GM19043 (cell line): ENCODE data around the gene BCL11B.

ENCODE experiments used
- ATAC-seq: cut with Tn5 transposase; IDR thresholded peaks from one replicate; pipeline ENCODE4 v1.9.1; 2021; ENCODE audit warnings: low read depth; ENCODE audit not compliant: unreplicated experiment

Gene BCL11B

DNA sequence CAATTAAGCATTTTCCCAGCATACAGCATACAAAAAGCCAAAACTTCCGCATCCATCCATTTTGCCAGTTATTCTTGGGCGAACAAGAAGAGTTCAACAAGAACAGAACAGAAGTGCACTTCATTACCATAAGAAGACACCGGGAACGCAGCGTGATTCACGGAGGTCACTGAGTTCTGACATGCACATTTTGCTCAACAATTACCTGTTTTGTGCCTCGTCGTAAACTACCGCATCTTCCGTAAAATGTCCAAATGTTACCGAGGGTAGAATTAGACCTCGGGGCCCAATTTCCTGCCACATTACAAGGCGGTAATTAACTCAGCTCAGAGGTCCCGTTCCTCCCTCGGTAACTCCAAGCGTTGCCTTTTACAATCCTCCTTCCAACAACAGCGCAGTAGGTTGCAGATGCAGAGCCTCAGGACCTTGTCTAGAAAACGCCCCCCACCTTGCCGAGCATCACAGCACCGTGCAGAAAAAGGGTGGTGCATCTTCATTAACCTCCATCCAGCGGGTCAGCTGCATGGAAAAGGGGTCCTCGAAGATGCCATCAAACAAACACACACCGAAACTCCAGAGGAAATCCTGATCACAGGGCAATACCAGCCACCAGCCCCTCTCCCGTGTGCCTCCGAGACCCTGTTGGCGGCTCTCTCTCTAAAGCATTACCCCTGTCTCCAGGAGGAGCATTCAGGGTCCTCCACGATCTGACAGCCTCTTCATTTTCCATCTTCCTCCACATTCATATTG, 125.2 kb downstream of the BCL11B start:
- no peak for ATAC-seq

DNA sequence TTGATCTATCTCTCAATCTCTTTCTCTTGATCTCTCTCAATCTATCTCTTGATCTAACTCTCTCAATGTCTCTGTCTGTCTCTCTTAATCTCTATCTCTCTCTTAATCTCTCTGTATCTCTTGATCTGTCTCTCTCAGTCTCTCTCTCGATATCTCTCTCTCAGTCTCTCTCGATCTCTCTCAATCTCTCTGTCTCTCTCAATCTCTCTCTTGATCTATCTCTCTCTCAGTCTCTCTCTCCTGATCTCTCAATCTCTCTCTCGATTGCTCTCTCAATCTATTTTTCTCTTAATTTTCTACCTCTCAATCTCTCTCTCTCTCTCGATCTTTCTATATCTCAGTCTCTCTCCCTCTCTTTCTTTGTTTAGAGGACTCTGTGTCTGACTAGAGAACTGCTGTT, 126.7 kb downstream of the BCL11B start:
- no peak for ATAC-seq

DNA sequence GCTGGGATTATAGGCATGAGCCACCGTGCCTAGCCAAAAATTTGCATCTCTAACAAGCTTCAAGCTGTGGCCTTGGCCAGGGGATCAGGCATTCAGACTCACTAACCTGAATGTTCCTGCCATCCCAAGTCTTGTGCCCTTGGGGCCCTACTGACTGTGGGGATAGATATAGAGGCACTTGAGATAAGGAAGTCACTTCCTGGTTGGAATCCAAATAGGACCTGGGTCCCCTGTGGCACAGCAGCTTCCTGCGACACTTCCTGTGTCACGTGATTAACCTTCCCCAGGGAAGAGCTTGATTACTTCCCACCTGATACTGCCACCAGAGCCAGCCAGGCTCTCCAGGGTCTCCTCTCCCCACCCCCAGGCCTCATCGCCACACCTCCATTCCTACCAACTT, 128.2 kb downstream of the BCL11B start:
- ATAC-seq, result no peak

DNA sequence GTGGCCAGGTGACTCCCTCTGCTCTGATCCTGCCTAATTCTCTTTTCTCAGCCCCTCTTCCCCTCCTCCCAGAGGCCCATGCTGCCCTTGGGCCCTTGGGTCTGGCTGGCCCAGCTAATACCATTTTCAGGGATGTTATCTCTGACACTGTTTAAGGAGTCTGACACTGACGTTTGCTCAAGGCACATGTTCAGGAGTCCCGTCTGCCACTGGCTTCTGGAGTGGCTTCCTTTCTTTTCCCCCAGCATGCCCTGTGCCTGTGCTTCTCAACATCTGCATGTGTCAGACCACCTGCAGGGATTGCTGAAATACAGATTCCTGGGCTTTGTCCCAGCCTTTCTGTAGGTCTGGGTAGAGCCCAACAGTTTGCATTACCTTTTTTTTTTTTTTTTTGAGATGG, 128.9 kb downstream of the BCL11B start:
- ATAC-seq, result no peak

DNA sequence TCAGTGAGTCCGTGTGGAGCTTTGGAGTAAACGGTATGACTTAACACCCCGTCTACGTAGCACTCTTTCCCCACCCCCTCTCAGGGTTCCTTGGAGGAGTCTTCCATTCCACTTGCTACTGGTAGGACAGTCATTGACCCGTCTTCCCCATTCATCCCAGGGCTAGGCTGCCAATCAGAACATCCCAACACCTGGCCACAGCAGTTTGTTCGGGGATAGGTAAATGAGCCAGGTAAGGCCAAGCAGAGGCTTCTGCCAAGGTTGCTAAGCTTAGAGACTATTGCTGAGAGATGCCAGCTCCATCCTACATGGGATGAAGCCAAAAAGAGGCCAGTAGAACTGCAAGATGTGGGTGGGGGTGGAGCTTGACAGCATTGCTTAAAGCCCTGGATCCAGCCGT, 130.8 kb downstream of the BCL11B start:
- ATAC-seq, result no peak

DNA sequence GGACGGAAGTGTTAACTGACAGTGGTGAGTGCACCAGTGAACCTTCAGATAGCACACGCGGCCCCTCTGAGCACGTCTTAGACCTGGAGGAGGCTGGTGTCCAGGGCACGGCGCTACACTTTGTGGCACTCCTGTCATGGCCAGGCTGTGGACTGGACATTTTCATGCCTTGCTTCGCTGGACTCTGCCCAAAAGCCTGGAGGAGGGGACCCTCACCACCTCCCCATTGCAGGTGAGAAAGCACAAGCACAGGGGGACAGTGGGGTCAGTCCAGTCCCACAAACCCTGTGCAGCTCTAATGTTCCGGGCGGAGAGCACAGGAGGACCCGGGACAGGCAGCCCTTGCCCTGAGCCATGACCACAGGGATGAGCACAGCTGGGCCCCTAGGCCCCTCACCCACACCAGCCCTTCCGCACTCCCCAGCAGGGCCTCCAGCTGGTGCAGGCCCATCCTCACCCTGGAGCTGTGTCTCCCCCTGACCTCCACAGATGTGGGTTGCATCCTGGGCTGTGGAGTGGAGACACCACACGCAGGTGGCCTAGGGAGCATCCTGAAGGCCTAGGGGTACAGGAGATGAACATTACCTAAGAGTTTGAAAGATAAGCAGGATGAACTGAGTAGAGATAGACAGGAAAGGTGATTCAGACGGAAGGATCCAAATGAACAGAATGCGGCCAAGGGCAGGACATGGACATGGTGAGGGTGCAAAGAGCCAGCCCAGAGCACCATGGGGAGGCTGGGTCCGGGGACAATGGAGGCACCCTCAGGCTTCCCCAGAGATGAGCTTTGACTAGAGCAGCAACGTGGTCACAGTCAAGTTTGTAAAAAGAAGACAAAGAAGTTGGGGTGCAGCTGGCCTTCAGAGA, 132.8 kb downstream of the BCL11B start:
- no peak for ATAC-seq

DNA sequence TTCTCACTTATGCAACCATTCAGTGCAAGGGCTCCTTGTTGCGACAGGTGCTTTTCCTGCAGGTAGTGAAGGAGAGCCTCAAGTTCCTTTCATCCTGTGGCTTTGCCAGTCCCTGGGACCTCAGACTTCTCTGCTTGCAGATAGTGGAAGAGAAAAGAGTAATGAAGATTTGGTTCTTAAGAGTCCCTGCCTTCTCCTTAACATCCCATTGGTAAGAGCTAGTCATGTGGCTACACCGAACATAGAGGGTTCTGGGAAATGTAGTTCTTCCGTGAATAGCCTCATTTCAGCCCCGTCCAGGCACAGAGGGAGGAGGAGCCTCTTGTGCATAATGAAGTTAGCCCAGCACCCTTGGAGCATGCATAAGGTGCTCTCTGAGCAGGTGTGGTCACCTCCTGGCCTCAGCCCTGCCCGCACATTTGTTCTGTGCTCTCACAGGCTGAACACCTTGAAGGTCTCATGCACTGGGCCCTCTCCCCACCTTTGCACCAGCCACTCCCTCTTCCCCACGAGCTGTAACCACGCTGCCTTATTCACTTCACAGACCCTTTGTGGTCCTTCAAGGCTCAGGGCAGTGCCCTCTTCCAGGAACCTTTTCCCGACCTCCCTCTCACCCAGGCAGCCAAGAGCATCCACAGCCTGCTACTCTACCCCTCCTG, 134.0 kb downstream of the BCL11B start:
- ATAC-seq, result no peak

DNA sequence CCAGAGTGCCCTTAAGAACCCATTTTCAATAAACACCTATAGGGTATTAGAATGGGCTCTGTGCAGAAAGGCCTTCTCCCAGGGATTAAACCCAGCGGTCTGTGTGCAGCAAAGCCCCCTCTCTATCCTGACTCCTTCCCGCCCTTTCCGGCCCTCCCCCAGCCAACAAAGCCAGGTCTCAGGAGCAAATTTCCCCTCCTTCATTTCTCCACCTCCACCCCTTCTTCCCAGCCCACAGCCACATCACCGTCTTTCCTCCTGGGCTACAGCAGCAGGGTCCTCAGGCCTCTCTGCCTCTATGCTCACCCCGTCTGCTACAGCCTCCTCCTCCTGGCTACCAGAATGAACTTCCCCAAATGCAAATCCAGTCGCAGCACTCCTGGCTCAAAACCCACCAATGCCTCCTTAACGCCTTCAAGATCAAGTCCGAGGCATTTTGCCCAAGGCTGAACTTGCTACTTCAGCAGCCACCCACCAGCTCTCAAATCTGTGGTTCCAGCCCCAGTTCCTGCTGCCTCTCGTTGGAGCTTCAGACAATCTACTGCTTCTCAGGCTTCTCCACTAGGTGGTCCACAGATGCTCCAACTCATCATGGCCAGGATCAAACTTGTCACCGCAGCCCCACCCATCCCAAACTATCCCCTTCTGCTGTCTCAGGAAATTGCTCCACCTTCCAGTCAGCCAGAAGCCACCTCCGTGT, 134.8 kb downstream of the BCL11B start:
- no peak for ATAC-seq

DNA sequence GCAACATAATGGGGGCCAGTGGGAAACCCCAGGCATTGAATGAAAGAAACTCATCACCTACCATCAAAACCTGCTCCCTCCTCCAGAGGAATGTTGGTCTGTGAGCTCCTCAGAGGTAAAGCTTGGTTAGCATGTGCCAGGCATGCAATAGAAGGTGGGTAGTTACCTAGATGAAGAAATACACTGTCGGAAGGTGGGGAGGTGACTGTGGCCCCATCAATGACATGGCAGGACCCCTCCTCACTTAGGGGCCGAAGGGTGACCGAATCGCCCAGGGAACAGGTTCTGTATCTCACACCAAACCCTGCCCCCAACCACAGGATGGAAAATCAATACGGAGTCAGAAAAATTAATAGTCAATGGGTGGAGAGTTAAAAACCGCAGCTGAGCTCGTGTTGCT, 135.6 kb downstream of the BCL11B start:
- ATAC-seq, result no peak

DNA sequence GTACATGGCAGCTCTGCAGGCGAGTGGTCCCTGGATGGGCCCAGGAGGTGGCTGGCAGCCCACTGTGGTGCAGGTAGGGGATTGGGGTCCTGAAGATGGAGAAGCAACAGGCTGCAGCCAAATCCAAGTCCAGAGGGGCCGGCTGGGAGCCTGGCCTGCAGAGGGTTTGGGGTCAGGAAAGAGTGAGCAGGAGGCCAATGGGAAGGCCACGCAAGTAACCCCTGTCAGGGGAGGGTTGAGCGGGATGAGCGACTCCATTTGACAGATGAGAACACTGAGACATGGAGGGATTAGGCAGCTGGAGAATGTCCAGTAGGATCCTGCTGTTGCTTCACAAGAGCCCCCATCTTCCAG, 136.0 kb downstream of the BCL11B start:
- no peak for ATAC-seq

DNA sequence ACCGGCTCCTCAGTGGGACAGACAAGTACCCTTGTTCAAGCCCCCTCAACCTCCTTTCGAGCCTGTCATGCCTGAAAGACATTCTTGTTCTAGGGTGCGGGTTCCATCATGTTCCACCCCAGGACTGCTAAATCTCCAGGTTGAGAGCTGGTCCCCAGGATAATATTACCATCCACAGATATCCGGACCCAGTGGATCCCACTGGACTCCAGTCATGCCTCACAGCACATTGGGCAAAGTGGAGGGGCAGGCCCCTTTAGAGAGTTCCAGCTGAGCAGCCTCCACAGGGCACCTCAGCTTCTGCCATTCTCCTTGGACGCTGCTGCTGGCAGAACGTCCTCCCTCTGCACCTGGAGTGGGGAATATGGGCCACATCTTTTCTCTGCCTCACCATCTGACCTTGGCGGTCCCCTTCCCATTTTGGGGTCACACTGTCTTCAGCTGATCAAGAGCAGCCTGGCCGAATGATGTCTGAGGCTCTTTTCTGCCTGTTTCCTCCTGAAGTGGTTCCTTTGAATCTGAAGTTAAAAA, 137.4 kb downstream of the BCL11B start:
- no peak for ATAC-seq

DNA sequence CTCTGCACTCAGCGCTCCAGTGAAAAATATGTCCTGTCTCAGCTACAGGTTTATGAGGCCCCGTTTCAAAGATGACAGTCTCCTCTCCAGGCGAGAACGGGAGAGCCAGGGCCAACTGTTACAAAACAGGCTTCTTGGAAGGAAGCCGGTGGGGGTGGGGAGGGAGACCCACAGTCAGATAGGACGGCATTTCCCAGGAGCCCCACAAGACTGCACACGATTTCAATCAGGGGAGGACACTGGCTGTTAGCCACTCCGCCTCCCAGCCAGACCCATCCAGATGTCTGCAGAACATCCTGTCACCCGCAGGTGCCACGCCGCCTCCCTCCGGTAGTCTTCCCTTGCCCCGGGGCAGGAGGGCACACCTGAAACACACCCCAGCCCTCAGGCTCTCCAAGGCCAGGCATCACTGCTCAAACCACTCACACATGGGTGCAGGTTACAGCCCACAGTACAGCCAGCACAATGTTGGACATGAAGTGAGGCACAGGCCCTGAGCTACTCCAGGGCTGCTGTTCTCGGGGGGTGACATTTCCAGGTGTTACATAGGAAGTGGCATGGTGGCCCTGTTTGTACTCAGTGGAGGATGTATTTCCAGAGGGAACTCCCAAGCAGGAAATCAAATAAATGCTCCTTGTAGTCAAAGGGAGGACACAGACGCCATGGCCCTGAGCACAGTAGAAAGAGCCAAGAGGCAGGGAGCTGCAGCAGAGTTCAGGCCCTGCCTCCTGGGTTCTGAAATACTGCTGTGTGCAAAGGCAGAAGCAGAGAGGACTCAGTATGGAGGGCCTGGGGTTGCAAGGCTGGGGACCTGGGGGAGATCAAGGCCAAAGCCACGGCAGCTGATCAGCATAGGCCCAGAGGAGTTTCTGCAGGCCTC, 138.1 kb downstream of the BCL11B start:
- ATAC-seq, result no peak

DNA sequence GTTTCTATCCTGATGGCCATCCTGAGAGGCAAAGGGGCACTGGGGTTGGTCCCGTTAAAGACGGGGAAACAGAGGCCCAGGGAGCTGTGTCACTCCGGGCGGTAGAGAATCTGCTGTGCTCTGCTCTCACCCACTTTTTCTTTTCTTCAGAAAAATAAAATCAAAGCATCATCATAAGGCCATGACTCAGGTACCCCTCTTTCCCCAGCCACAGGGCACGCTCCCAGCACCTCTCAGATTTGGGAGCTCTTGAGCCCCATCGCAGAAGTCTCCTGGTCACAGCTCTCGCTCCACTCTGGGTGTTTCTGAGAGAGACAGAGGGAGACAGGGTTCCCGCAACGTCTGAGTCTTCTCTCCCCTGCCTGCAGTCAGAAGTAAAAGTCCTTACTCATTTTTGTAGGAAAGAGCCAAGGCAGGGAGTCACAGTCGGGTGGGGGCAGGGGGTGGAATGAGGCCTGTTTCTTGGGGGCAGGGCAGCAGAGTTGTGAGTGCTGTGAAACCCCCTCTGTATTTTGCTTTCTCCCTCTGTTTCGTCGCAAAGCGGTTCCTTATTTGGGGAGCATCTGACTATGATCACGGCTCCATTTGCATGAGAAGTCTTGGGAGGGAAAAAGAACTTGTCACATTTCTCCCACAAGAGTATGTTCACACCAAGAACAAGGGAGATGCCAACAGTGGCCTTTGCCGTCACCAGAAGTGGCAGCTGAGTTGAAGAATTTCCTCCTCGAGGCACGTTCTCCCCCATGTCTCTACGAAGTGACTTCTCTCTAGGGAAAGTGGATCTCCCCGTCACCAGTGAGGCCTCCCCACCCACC, 139.0 kb downstream of the BCL11B start:
- ATAC-seq, result no peak

DNA sequence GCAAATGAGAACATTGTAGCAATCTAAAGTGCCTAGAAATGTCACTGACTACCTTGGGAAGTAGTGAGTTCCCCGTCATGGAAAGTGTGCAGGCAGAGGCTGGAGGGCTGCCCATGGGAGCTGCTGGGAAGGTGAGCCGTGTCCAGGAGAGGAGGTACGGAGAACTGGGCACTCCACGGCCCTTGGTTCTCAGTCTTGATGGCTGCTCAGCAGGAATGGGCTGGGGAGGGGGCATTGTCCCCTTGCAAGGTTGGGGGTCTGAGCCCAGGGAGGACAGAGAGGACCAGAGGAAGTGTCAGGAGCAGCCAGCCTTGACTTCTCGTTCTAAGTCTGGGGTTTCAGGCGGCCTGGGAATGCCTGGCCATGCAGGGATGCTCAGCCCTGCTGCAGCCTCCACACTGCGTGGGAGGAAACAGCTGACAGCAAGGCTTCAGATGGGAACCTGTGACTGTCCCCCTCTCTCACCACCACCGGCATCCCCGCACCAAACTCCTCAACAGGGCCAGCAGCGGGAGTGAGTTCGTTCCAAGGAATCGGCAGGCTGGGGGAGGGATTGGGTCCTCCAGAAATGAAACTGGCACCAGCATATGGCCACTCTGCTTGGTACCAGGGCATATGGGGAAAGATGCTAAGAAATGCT, 140.2 kb downstream of the BCL11B start:
- no peak for ATAC-seq

DNA sequence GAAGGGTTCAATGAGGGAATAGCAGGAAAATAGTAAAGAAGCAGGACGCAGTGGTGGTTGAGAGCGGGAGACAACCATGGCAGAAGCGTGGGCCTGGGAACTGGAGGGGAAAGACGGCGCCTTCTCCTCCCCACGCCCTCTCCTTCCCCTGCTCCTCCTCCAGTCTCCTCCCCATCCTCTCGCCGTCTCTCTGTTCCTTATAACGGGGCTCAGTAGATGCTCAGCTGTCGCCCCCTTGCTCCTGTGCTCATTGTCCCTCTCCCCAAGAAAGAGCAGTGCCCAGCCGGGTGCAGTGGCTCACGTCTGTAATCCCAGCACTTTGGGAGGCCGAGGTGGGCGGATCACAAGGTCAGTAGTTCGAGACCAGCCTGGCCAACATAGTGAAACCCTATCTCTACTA, 142.0 kb downstream of the BCL11B start:
- ATAC-seq, result no peak

DNA sequence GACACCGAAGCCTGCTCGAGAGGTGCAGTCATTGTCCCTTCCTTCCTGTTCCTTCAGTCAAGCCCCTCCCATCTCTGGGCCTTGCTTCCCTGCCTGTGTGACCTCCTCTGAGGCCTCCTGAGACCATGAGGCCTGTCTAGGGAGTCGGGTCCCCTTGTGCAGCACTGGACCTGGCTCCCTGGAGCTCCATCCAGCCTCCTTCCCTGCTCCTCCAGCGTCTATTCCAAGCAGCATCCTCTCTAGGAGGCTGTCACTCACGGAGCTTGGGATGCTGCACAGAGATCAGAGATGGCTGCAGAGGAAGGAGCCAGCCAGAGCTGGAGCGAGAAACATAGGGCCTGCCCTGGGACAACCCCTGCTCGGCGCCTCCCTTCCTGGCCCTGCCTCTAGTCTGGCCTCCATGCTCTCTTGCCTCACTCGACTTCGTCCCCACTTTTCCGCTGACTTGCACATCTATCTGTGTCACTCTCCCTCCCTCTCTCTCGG, 142.7 kb downstream of the BCL11B start:
- ATAC-seq, result no peak

DNA sequence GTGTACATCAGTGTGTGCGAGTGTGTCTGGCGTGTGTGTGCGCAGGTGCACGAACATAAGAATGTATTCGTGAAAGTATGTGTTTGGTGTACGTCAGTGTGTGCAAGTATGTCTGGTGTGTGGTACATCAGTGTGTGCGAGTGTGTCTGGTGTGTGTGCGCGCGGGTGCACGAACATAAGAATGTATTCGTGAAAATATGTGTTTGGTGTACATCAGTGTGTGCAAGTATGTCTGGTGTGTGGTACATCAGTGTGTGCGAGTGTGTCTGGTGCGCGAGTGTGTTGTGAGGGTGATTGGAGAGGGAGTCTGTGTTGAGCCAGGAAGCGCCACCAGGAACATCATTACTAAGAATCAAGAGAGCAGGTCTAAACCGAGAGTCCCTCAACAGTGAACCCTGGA, 143.8 kb downstream of the BCL11B start:
- no peak for ATAC-seq

DNA sequence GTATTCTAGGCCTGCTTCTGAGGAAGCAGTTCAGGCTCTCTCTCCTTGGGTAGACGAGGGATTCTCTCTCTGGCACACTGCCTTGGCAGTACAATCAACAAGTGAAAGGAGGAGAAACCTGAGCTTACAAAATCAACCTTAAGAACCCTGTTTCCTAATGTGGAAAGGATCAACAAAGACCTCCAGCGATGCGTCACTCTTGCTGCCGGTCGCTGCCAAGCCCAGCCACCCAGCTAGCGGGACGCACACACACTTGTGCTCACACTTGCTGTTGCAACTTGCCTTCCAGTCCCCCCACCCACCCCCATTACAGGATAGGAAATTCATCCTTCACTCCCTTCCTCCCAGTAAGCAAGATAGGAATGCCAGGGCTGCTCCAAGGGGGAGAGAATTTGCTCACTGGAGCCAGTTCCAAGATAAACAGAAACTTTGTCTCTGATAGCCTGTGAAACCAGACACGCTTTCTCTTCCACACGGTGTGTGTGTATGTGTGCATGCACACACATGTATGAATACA, 144.3 kb downstream of the BCL11B start:
- no peak for ATAC-seq
